GM19397 (cell line): ENCODE measurements around the gene RTN1.

ENCODE experiments used
- ATAC-seq: cut with Tn5 transposase; IDR thresholded peaks from one replicate; pipeline ENCODE4 v1.9.1; 2021; ENCODE audit warnings: mild to moderate bottlenecking, moderate library complexity; ENCODE audit not compliant: unreplicated experiment

Gene RTN1

DNA sequence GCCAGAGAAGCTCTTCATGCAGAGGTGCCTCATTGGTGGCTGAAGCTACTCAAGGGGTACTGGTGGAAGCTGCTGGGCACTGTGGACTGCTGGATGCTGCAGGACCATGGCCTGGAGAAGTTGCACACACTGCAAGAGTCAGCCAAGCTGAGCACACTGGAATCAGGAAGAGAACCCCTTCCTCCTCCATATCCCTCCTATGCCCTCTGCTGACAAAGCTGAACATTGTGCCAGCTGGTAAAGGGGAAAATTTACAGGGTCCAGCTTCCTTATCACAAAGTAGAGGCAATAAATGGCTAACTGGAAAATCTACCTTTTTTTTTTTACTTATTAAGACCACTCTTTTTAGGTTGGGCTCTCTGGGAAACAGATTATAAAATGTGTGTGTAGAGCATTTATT, 300.5 kb downstream of the RTN1 start:
- no peak for ATAC-seq

DNA sequence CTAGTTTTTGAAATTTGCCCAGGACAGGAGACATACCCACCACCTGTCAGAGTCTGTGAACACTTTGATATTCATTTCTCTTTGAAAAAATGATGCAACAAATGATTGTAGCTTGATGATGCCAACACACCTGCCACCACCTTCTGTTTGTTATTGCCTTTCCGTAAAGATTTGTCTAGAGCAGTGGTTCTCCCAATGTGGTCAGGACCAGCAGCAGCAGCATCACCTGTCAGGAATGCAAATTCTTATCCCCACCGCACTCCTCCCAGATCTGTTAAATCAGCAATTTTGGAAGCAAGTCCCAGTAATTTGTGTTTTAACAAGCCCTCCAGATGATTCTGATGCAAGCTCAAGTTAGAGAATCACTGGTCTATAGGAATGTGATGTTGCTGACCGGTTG, 303.9 kb downstream of the RTN1 start:
- ATAC-seq = no peak

DNA sequence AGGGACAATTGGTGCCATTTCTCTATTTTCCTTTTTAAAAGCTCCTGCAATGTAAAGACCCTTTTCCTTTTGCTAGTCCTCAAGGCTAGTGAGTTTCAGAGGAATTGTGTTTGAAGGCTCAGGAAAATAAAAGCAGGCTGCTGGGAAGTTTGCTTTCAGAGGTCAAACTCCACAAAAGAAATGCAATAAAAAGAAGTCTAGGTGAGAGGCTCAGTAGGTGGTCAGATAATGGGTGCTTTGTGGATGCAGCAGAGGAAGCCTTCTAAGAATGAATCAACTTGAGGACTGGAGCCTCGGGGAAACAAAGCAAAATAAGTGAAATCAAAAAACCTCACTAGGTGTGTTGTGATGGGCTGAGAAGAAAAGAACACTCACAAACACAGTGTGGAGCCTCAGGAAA, 304.3 kb downstream of the RTN1 start:
- no peak for ATAC-seq

DNA sequence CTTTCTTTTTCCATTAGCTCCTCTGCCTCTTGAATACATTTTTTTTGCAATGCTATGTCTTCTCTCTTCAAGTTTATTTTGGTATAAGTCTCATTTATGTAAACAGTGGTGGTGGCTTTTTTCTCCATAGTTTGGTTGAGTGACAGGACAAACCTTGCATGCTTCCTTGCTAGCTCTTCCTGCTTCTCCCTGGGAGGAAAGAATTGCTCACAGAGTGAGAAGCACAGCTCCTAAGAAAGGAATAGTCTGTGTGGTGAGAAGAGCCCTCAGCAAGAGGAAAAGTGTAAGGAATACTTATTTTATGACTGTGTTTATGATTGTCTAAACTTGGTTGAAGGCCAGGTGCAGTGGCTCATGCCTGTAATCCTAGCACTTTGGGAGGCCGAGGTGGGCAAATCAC, 305.5 kb downstream of the RTN1 start:
- ATAC-seq = no peak

DNA sequence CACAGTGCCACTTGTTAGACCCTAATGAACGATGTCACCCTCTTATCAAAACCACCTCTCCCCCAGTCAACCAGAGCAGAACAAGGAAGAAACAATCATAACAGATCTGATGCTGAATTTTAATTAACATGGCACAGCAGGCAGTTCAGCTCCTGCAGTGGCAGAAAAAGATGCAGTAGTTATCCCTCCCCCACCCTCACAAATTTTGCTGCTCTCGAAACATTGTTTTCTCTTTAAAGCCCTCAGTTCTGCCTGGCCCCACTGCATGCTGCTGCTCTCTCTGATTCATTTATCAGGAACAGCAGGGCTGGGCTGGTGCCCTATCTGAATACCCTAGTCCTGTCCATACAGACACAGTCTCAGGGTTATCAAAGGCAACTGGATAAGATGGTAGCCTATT, 306.2 kb downstream of the RTN1 start:
- no peak for ATAC-seq

DNA sequence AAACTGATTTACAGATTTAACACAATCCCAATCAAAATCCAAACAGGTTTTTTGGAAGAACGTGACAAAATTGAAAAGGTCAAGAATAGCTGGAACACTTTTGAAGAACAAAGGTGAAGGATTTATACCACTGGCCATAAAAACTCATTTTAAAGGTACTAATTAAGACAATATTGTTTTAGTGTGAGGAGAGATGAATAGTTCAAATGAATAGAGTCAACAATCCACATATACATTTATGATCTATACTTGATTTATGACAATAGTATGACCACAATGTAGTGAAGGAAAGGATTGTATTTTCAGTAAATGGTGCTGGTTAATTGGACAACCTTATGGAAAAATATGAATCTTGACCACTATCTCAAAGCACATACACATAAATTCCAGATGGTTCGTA, 323.3 kb downstream of the RTN1 start:
- no peak for ATAC-seq
